Osteoblast (primary cell): Measurements from ENCODE around the gene ADAMTS13. TPM values are rescaled to one million over a fixed set of nuclear protein-coding genes. Genes with fewer than 3 reads are reported as not detected.

Source experiments
- DNase-seq: peaks from one replicate; pipeline ENCODE4 v3.0.0; 2011; ENCODE audit warnings: low spot score, mixed read lengths; ENCODE audit not compliant: insufficient read length; ENCODE audit errors: missing footprints
- H2AFZ ChIP-seq: 2 replicates; pipeline ENCODE4 v1.6.0; 2011; ENCODE audit warnings: mild to moderate bottlenecking, low read length
- H3K27ac ChIP-seq: 2 replicates; pipeline ENCODE4 v1.5.1; 2011; ENCODE audit warnings: mild to moderate bottlenecking, low read depth, low read length, moderate library complexity
- H3K27me3 ChIP-seq: 2 replicates; pipeline ENCODE4 v1.6.0; 2012; ENCODE audit warnings: mild to moderate bottlenecking, control low read depth, inconsistent platforms, low read length, moderate library complexity; ENCODE audit not compliant: insufficient read depth
- H3K36me3 ChIP-seq: 2 replicates; pipeline ENCODE4 v1.5.1; 2011; ENCODE audit warnings: mild to moderate bottlenecking, low read length, control low read depth, moderate library complexity; ENCODE audit not compliant: insufficient read depth
- H3K4me1 ChIP-seq: 2 replicates; pipeline ENCODE4 v1.5.1; 2011; ENCODE audit warnings: mild to moderate bottlenecking, low read length, control low read depth, moderate library complexity; ENCODE audit not compliant: insufficient read depth
- H3K4me2 ChIP-seq: 2 replicates; pipeline ENCODE4 v1.6.0; 2011; ENCODE audit warnings: mild to moderate bottlenecking, low read length; ENCODE audit not compliant: insufficient read depth
- H3K4me3 ChIP-seq: fragments of 200-600 bp; sonication (generic); 3 replicates; pipeline ENCODE4 v1.5.1; 2012; ENCODE audit warnings: mild to moderate bottlenecking, low read length, inconsistent platforms; ENCODE audit not compliant: insufficient read depth
- H3K79me2 ChIP-seq: 2 replicates; pipeline ENCODE4 v1.6.0; 2012; ENCODE audit warnings: mild to moderate bottlenecking, low read length, control low read depth, inconsistent platforms; ENCODE audit not compliant: insufficient read depth
- H3K9me3 ChIP-seq: 2 replicates; pipeline ENCODE4 v1.5.1; 2011; ENCODE audit warnings: low read depth, low read length, control low read depth
- H4K20me1 ChIP-seq: 2 replicates; pipeline ENCODE4 v1.6.0; 2012; ENCODE audit warnings: mild to moderate bottlenecking, low read length, control low read depth; ENCODE audit not compliant: insufficient read depth
- CTCF ChIP-seq: IDR thresholded peaks from 2 replicates; pipeline ENCODE4 v1.5.1; 2011; ENCODE audit warnings: mild to moderate bottlenecking, low read depth, low read length, moderate library complexity; ENCODE audit errors: extremely low read depth
- total RNA-seq: library from RNA; depleted of rRNA; stranded (reverse); fragments of >200 nt; gene quantifications from 2 replicates; pipeline ENCODE4 v1.2.3, GENCODE V29; 2012

Gene ADAMTS13
- total RNA-seq, 1 donor: 1.4 TPM

GRCh38 chr9:133406480-133407307 is 15.5 kb upstream of the ADAMTS13 start:
- TF ChIP-seq CTCF: peak; percentile 90
- peak; percentile 98 for DNase-seq
- no peak overlapping the region for H3K4me2 ChIP-seq

GRCh38 chr9:133408042-133408441 is 14.1 kb upstream of the ADAMTS13 start:
- TF ChIP-seq CTCF: no peak
- H4K20me1 ChIP-seq: peaks cover 13% of the 10 kb centered on the region
- no peaks in the 10 kb centered on the region for H3K27me3 ChIP-seq
- H3K4me1 ChIP-seq: peaks cover 10% of the 10 kb centered on the region
- peaks cover 43% of the 10 kb centered on the region for H3K36me3 ChIP-seq
- DNase-seq: no peak
- H3K27ac ChIP-seq: no peak overlapping the region
- H3K9me3 ChIP-seq: no peaks in the 10 kb centered on the region
- H3K4me3 ChIP-seq: no peak overlapping the region
- peaks cover 8% of the 10 kb centered on the region for H3K79me2 ChIP-seq
- no peak overlapping the region for H3K4me2 ChIP-seq
- H2AFZ ChIP-seq: no peak overlapping the region

More at GRCh38 chr9:133406480-133407307, 15.5 kb upstream of the ADAMTS13 start:
- Histone ChIP-seq H2AFZ (no peak overlapping the region), H3K4me3 (no peak overlapping the region), H4K20me1 (peaks cover 11% of the 10 kb centered on the region), H3K27ac (no peak overlapping the region), H3K27me3 (no peaks in the 10 kb centered on the region), H3K36me3 (peaks cover 35% of the 10 kb centered on the region), H3K79me2 (peaks cover 3% of the 10 kb centered on the region), H3K4me1 (peaks cover 10% of the 10 kb centered on the region), H3K9me3 (no peaks in the 10 kb centered on the region)

GRCh38 chr9:133415170-133415569 is 7.0 kb upstream of the ADAMTS13 start:
- Histone ChIP-seq H3K4me1 (peaks cover 9% of the 10 kb centered on the region), H3K36me3 (peaks cover 36% of the 10 kb centered on the region), H3K4me3 (no peak overlapping the region), H3K9me3 (no peaks in the 10 kb centered on the region), H3K79me2 (peaks cover 52% of the 10 kb centered on the region), H2AFZ (no peak overlapping the region), H3K27me3 (no peaks in the 10 kb centered on the region), H3K27ac (no peak overlapping the region), H3K4me2 (no peak overlapping the region), H4K20me1 (peaks cover 9% of the 10 kb centered on the region)
- DNase-seq: no peak
- TF ChIP-seq CTCF: no peak
